Testis (tissue), 3 donors: ENCODE results near the gene AKT1. TPM values are rescaled to one million over a fixed set of nuclear protein-coding genes. Genes with fewer than 3 reads are reported as not detected.

Experiments
- DNase-seq: peaks from one replicate; pipeline ENCODE4 v3.0.0-alpha.2; 2019
- H3K27ac ChIP-seq, 2 donors: fragments of 200-600 bp; sonication (generic); one replicate each; pipeline ENCODE4 v1.5.1; 2019
- H3K27me3 ChIP-seq: fragments of 200-600 bp; sonication (generic); one replicate; pipeline ENCODE4 v1.5.1; 2019
- H3K36me3 ChIP-seq: fragments of 200-600 bp; sonication (generic); one replicate; pipeline ENCODE4 v1.5.1; 2017; ENCODE audit warnings: low read depth; ENCODE audit errors: missing control alignments
- H3K4me1 ChIP-seq: fragments of 200-600 bp; sonication (generic); one replicate; pipeline ENCODE4 v1.5.1; 2019
- H3K4me3 ChIP-seq, 2 donors: fragments of 200-600 bp; sonication (generic); one replicate each; pipeline ENCODE4 v1.5.1; 2017 to 2019
- H3K9me3 ChIP-seq: fragments of 200-600 bp; sonication (generic); one replicate; pipeline ENCODE4 v1.5.1; 2017
- CTCF ChIP-seq, 3 experiments: fragments of 450-650 bp in 2 of 3; fragments of 200-600 bp in 1 of 3; sonication (generic) in 1 of 3; IDR thresholded peaks; one replicate each; pipeline ENCODE4 v1.5.1; 2016 to 2019; ENCODE audit warnings: antibody characterized with exemption in 3 of 3, mild to moderate bottlenecking in 2 of 3, moderate library complexity in 1 of 3
- POLR2A ChIP-seq: fragments of 450-650 bp; IDR thresholded peaks from one replicate; pipeline ENCODE4 v1.6.1; 2017; ENCODE audit warnings: antibody characterized with exemption, mild to moderate bottlenecking, moderate library complexity
- WGBS, 2 donors: methylation state at CpG; one replicate each; pipeline ENCODE4 v1.1.5; 2018; 5-methylcytosine and 5-hydroxymethylcytosine counted together
- intact Hi-C: fragments of 100-400 bp; cut with DNase I; formaldehyde crosslinking; loops from one replicate; pipeline ENCODE4 v1.15.1; 2023; ENCODE audit warnings: low total_unique reads
- polyA plus RNA-seq: library from polyadenylated mRNA; stranded (reverse); fragments of 350-450 nt; fragmentation: Illumina TruSeq; extraction: RNeasy Lipid Tissue Mini Kit (QIAGEN cat#74804); gene quantifications from one replicate; pipeline ENCODE4 v1.2.3, GENCODE V29; 2014; ENCODE audit warnings: low read depth, low replicate concordance; ENCODE audit not compliant: insufficient read depth
- total RNA-seq, 2 donors: library from RNA; depleted of rRNA; stranded (reverse); fragments of >200 nt; gene quantifications; one replicate each; pipeline ENCODE4 v1.2.3, GENCODE V29; 2016

The AKT1 gene
- total and polyA plus RNA-seq, 3 donors from 2014 or later: 68.2 to 125 (median 106) TPM

GRCh38 chr14:104724407-104724980 is 71.1 kb downstream of the AKT1 start:
- Histone ChIP-seq H3K4me1 (peaks cover 10% of the 10 kb centered on the region), H3K27me3 (no peaks in the 10 kb centered on the region), H3K4me3 (peak overlapping the region; percentile 60 to 67), H3K36me3 (no peaks in the 10 kb centered on the region), H3K27ac (no peak overlapping the region), H3K9me3 (no peaks in the 10 kb centered on the region)
- no peak for DNase-seq
- intact Hi-C loops: no loop called here
- no peak for TF ChIP-seq POLR2A
- TF ChIP-seq CTCF (IDR thresholded peaks at IDR 0.05): no peak
- 14 to 15% methylated on average over 15 to 23 of the region's 27 CpGs for WGBS, 2 donors

GRCh38 chr14:104723651-104724406 is 71.7 kb downstream of the AKT1 start, which contains the start of gene ADSS1:
TSS of gene ADSS1 (plus strand) at chr14:104724229. CDS start at chr14:104724271, 42 bp downstream.
- 2 to 4% methylated on average over 13 to 51 of the region's 82 CpGs for WGBS, 2 donors
- Histone ChIP-seq H3K27me3 (no peaks in the 10 kb centered on the region), H3K4me3 (peak within 1 kb of the TSS; percentile 60 to 67), H3K9me3 (no peaks in the 10 kb centered on the region), H3K27ac (no peak within 1 kb of the TSS), H3K36me3 (no peaks in the 10 kb centered on the region), H3K4me1 (peaks cover 10% of the 10 kb centered on the region)
- TF ChIP-seq CTCF (IDR thresholded peaks at IDR 0.05) (peak; percentile 76 to 86 (median 80)), POLR2A (no peak)
- intact Hi-C loops: no loop called here
- DNase-seq: peak; percentile 67

GRCh38 chr14:104722938-104723650 is 72.5 kb downstream of the AKT1 start:
- intact Hi-C loops: no loop called here
- H3K4me1 ChIP-seq: peaks cover 10% of the 10 kb centered on the region
- no peaks in the 10 kb centered on the region for H3K27me3 ChIP-seq
- H3K36me3 ChIP-seq: no peaks in the 10 kb centered on the region
- H3K4me3 ChIP-seq: peak overlapping the region; percentile 60 to 67
- no peak overlapping the region for H3K27ac ChIP-seq
- DNase-seq: no peak
- no peaks in the 10 kb centered on the region for H3K9me3 ChIP-seq
- TF ChIP-seq CTCF (IDR thresholded peaks at IDR 0.05) (no peak), POLR2A (no peak)
- 13 to 58% methylated on average over 8 to 23 of the region's 26 CpGs for whole genome bisulfite sequencing, 2 donors

DNA sequence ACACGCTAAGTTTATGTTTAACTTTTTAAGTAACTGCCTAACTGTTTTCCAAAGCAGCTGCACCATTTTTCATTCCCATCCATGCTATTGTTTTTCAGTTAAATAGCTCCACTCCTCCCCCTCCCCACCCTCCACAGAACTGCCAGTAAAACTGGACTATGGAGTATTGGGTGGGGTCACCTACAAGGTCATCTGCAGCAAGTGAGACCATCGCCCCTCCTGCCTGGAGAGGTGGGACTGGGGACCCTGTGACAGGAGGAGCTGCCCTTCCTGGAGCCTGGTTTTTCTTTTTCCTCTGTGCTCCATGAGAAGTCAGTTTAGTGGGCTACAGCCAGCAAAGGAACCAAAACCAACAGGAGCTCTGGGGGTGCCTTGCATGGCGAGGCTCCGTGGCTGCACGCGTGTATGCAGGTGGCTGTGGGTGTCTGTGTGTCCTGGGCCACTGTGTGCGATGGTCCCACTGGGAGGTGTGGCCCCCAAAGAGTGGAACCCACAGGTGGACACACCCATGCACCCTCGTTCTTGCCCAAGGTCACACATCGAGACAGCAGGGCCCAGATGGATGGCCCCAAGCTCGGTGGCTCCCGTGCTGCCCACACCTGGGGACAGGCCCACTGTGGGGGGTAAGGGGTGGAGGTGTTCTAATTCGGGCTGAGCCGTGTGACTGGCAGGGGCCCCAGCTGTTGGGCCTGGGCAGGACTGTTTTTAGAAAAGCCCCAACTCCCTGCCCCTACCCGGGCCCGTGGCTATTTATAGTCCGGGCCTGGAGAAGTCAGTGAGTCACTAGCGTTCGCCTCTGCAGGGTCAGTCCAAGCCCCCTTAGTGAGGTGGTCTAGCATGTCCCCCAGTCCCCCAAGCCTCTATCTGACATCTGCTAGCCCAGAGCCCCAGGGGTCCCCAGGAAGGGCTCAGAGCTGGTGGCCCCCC is 73.8 kb downstream of the AKT1 start:
- H3K9me3 ChIP-seq: no peaks in the 10 kb centered on the region
- peaks cover 10% of the 10 kb centered on the region for H3K4me1 ChIP-seq
- no peak for TF ChIP-seq CTCF (IDR thresholded peaks at IDR 0.05)
- TF ChIP-seq POLR2A: no peak
- H3K4me3 ChIP-seq: no peak overlapping the region
- H3K27me3 ChIP-seq: no peaks in the 10 kb centered on the region
- WGBS, 2 donors: 82 to 85% methylated on average over 17 to 18 of the region's 18 CpGs
- H3K27ac ChIP-seq: no peak overlapping the region
- DNase-seq: no peak
- intact Hi-C loops: no loop called here
- no peaks in the 10 kb centered on the region for H3K36me3 ChIP-seq

Other genes with a start within 250 kb of the AKT1 start
- gene C14orf180, start 216.0 kb downstream of the AKT1 start, total RNA-seq: under 1 TPM in 1 of 2 donors, not detected in 1; 0.16 TPM
- 0.86 TPM for gene C14orf180, start 216.0 kb downstream of the AKT1 start, polyA plus RNA-seq
- gene TMEM179, start 191.0 kb downstream of the AKT1 start, total RNA-seq: 10 to 100 TPM in 1 of 2 donors, 1 to 10 TPM in 1; 9.8 to 12.1 TPM
- gene TMEM179, start 191.0 kb downstream of the AKT1 start, polyA plus RNA-seq: 4.9 TPM
- 100 to 1,000 TPM; 244 to 328 TPM for gene INF2, start 106.1 kb downstream of the AKT1 start, total RNA-seq
- gene INF2, start 106.1 kb downstream of the AKT1 start, polyA plus RNA-seq: 50.5 TPM
- gene ADSS1, start 71.5 kb downstream of the AKT1 start, total RNA-seq: 10 to 100 TPM; 48.7 to 79.4 TPM
- gene ADSS1, start 71.5 kb downstream of the AKT1 start, polyA plus RNA-seq: 79.6 TPM
- gene SIVA1, start 42.6 kb downstream of the AKT1 start, total RNA-seq: 100 to 1,000 TPM; 236 to 247 TPM
- gene SIVA1, start 42.6 kb downstream of the AKT1 start, polyA plus RNA-seq: 99.5 TPM
- gene ZBTB42, start 5.4 kb upstream of the AKT1 start, total RNA-seq: 1 to 10 TPM; 6.1 to 8.4 TPM
- gene ZBTB42, start 5.4 kb upstream of the AKT1 start, polyA plus RNA-seq: 7.1 TPM
- 10 to 100 TPM; 73.9 to 79.7 TPM for gene CEP170B, start 69.5 kb upstream of the AKT1 start, total RNA-seq
- gene CEP170B, start 69.5 kb upstream of the AKT1 start, polyA plus RNA-seq: 33.9 TPM
- 1 to 10 TPM; 1.1 to 1.7 TPM for gene PLD4, start 129.1 kb upstream of the AKT1 start, total RNA-seq
- 1.2 TPM for gene PLD4, start 129.1 kb upstream of the AKT1 start, polyA plus RNA-seq
- gene AHNAK2, start 182.6 kb upstream of the AKT1 start, total RNA-seq: 10 to 100 TPM; 10.8 to 12.8 TPM
- 15.1 TPM for gene AHNAK2, start 182.6 kb upstream of the AKT1 start, polyA plus RNA-seq
- 10 to 100 TPM; 27.6 to 53.9 TPM for gene CLBA1, start 190.0 kb upstream of the AKT1 start, total RNA-seq
- gene CLBA1, start 190.0 kb upstream of the AKT1 start, polyA plus RNA-seq: 47.6 TPM
- 10 to 100 TPM; 26.2 to 27.5 TPM for gene CDCA4, start 225.3 kb upstream of the AKT1 start, total RNA-seq
- gene CDCA4, start 225.3 kb upstream of the AKT1 start, polyA plus RNA-seq: 18.3 TPM